Effector memory CD8-positive, alpha-beta T cell (primary cell): ENCODE data around the gene LGR5.
A peak's percentile ranks its signal among the peaks of the same experiment; 100 is the strongest.

Source experiments
- ATAC-seq: fragments of 150-1000 bp; cut with Tn5 transposase; replicated peaks from 2 replicates; pipeline ENCODE4 v1.10.0; 2021; ENCODE audit warnings: mild to moderate bottlenecking, moderate library complexity
- DNase-seq, 3 experiments: peaks; one replicate each; pipeline ENCODE4 v3.0.0; 2021
- H3K27ac Mint-ChIP-seq, 2 donors: one replicate each; pipeline ENCODE4 v1.8.0; 2022; ENCODE audit warnings: mild to moderate bottlenecking in 2 of 2, mixed read lengths in 2 of 2, moderate library complexity in 2 of 2
- H3K27me3 Mint-ChIP-seq, 2 donors: one replicate each; pipeline ENCODE4 v1.8.0; 2022; ENCODE audit warnings: mixed read lengths in 2 of 2
- H3K36me3 Mint-ChIP-seq: one replicate; pipeline ENCODE4 v1.8.0; 2022; ENCODE audit warnings: mild to moderate bottlenecking, moderate library complexity, mixed read lengths; ENCODE audit not compliant: insufficient read depth
- H3K4me1 Mint-ChIP-seq, 2 donors: one replicate each; pipeline ENCODE4 v1.8.0; 2022; ENCODE audit warnings: low read depth in 2 of 2, mixed read lengths in 2 of 2
- H3K4me3 Mint-ChIP-seq, 2 donors: one replicate each; pipeline ENCODE4 v1.8.0; 2022; ENCODE audit warnings: mild to moderate bottlenecking in 2 of 2, mixed read lengths in 2 of 2, moderate library complexity in 2 of 2
- H3K9me3 Mint-ChIP-seq, 2 donors: one replicate each; pipeline ENCODE4 v1.8.0; 2022; ENCODE audit warnings: mixed read lengths in 2 of 2

Gene LGR5

GRCh38 chr12:71585218-71585617, 145.6 kb downstream of the LGR5 start:
- ATAC-seq = no peak
- no peaks in the 10 kb centered on the region for H3K36me3 Mint-ChIP-seq
- H3K27ac Mint-ChIP-seq = no peak overlapping the region
- H3K4me3 Mint-ChIP-seq = no peak overlapping the region
- no peak for DNase-seq
- no peaks in the 10 kb centered on the region for H3K4me1 Mint-ChIP-seq
- peaks cover 31 to 50% of the 10 kb centered on the region in 2 donors for H3K27me3 Mint-ChIP-seq
- H3K9me3 Mint-ChIP-seq = no peaks in the 10 kb centered on the region

GRCh38 chr12:71587012-71587411, 147.4 kb downstream of the LGR5 start:
- Mint-ChIP-seq H3K4me1 (no peaks in the 10 kb centered on the region), H3K9me3 (no peaks in the 10 kb centered on the region), H3K36me3 (no peaks in the 10 kb centered on the region), H3K27ac (no peak overlapping the region), H3K27me3 (peaks cover 42 to 68% of the 10 kb centered on the region in 2 donors), H3K4me3 (no peak overlapping the region)
- DNase-seq (no peak), ATAC-seq (no peak)

- no peak for DNase-seq
- ATAC-seq = no peak
- no peaks in the 10 kb centered on the region for H3K36me3 Mint-ChIP-seq
Measured at GRCh38 chr12:71589478-71589881, 149.9 kb downstream of the LGR5 start.

GRCh38 chr12:71591601-71592000, 152.0 kb downstream of the LGR5 start:
- no peak for ATAC-seq
- Mint-ChIP-seq H3K27ac (no peak overlapping the region), H3K36me3 (no peaks in the 10 kb centered on the region), H3K4me3 (no peak overlapping the region), H3K27me3 (peaks cover 64 to 84% of the 10 kb centered on the region in 2 donors), H3K9me3 (no peaks in the 10 kb centered on the region), H3K4me1 (no peaks in the 10 kb centered on the region)
- DNase-seq = no peak

More at GRCh38 chr12:71589478-71589881, 149.9 kb downstream of the LGR5 start:
- H3K27me3 Mint-ChIP-seq = peaks cover 60 to 70% of the 10 kb centered on the region in 2 donors
- no peaks in the 10 kb centered on the region for H3K9me3 Mint-ChIP-seq
- no peak overlapping the region for H3K4me3 Mint-ChIP-seq
- H3K27ac Mint-ChIP-seq = no peak overlapping the region
- no peaks in the 10 kb centered on the region for H3K4me1 Mint-ChIP-seq

- no peak for DNase-seq
- no peak for ATAC-seq
- no peaks in the 10 kb centered on the region for H3K9me3 Mint-ChIP-seq
- H3K36me3 Mint-ChIP-seq = no peaks in the 10 kb centered on the region
- peaks cover 55 to 80% of the 10 kb centered on the region in 2 donors for H3K27me3 Mint-ChIP-seq
- H3K27ac Mint-ChIP-seq = no peak overlapping the region
- H3K4me3 Mint-ChIP-seq = no peak overlapping the region
- no peaks in the 10 kb centered on the region for H3K4me1 Mint-ChIP-seq
Measured at GRCh38 chr12:71592841-71593240, 153.2 kb downstream of the LGR5 start.

- Mint-ChIP-seq H3K27me3 (peaks cover 54 to 71% of the 10 kb centered on the region in 2 donors), H3K36me3 (no peaks in the 10 kb centered on the region), H3K4me3 (no peak overlapping the region), H3K9me3 (no peaks in the 10 kb centered on the region), H3K27ac (no peak overlapping the region), H3K4me1 (no peaks in the 10 kb centered on the region)
- DNase-seq (no peak), ATAC-seq (no peak)
Measured at GRCh38 chr12:71594214-71594948, 154.8 kb downstream of the LGR5 start.

- Mint-ChIP-seq H3K36me3 (no peaks in the 10 kb centered on the region), H3K4me1 (no peaks in the 10 kb centered on the region), H3K4me3 (no peak overlapping the region), H3K27ac (no peak overlapping the region), H3K9me3 (no peaks in the 10 kb centered on the region), H3K27me3 (peaks cover 25 to 36% of the 10 kb centered on the region in 2 donors)
- ATAC-seq (no peak), DNase-seq (no peak)
Measured at GRCh38 chr12:71599210-71599609, 159.6 kb downstream of the LGR5 start.

GRCh38 chr12:71601546-71601945, 161.9 kb downstream of the LGR5 start:
- DNase-seq = no peak
- Mint-ChIP-seq H3K27ac (no peak overlapping the region), H3K27me3 (peaks cover 14 to 16% of the 10 kb centered on the region in 2 donors), H3K9me3 (no peaks in the 10 kb centered on the region), H3K4me1 (no peaks in the 10 kb centered on the region), H3K4me3 (no peak overlapping the region), H3K36me3 (peaks cover 5% of the 10 kb centered on the region)
- no peak for ATAC-seq

- Mint-ChIP-seq H3K36me3 (peaks cover 17% of the 10 kb centered on the region), H3K27me3 (peaks cover 11 to 14% of the 10 kb centered on the region in 2 donors), H3K9me3 (no peaks in the 10 kb centered on the region), H3K4me1 (no peaks in the 10 kb centered on the region), H3K4me3 (no peak overlapping the region), H3K27ac (no peak overlapping the region)
- DNase-seq (no peak), ATAC-seq (no peak)
Measured at GRCh38 chr12:71602761-71603577, 163.4 kb downstream of the LGR5 start.

GRCh38 chr12:71605039-71605438, 165.4 kb downstream of the LGR5 start:
- Mint-ChIP-seq H3K27me3 (peaks cover under 1 to 1% of the 10 kb centered on the region in 2 donors), H3K9me3 (no peaks in the 10 kb centered on the region), H3K36me3 (peaks cover 32% of the 10 kb centered on the region), H3K27ac (peak overlapping the region in 1 of 2 donors; percentile 24), H3K4me3 (no peak overlapping the region), H3K4me1 (peaks cover 0 to 4% of the 10 kb centered on the region in 2 donors)
- no peak for ATAC-seq
- no peak for DNase-seq

GRCh38 chr12:71607494-71608330, 168.1 kb downstream of the LGR5 start:
- Mint-ChIP-seq H3K4me3 (no peak overlapping the region), H3K36me3 (peaks cover 58% of the 10 kb centered on the region), H3K9me3 (no peaks in the 10 kb centered on the region), H3K4me1 (peaks cover 0 to 8% of the 10 kb centered on the region in 2 donors), H3K27ac (peak overlapping the region in 1 of 2 donors; percentile 77), H3K27me3 (no peaks in the 10 kb centered on the region)
- DNase-seq (no peak), ATAC-seq (no peak)

- DNase-seq (no peak), ATAC-seq (no peak)
- peaks cover 0 to 8% of the 10 kb centered on the region in 2 donors for H3K4me1 Mint-ChIP-seq
- no peaks in the 10 kb centered on the region for H3K9me3 Mint-ChIP-seq
- H3K27me3 Mint-ChIP-seq = no peaks in the 10 kb centered on the region
- peaks cover 81% of the 10 kb centered on the region for H3K36me3 Mint-ChIP-seq
- H3K4me3 Mint-ChIP-seq = no peak overlapping the region
- peak overlapping the region in 1 of 2 donors; percentile 61 for H3K27ac Mint-ChIP-seq
Measured at GRCh38 chr12:71610031-71610795, 170.6 kb downstream of the LGR5 start.
